ENCODE results near the gene CYP1A2. TPM values are rescaled to one million over a fixed set of nuclear protein-coding genes. Genes with fewer than 3 reads are reported as not detected.

CYP1A2 gene
- total and polyA plus RNA-seq, 9 of the 15 experiments (the other 6 are each of a cell fraction or from before 2014, with no cell fraction given) = not detected

- no peaks in the 10 kb centered on the region for H3K9me1 ChIP-seq (ENCODE audit: control insufficient read depth, insufficient read depth, low read length)
- 0 out of 5 replicates have a peak, but pooled peaks cover 0 to 2% of the 10 kb centered on the region in 2 experiments for H3K4me1 ChIP-seq (replicated peaks in 1 of 2; ENCODE audit: control insufficient read depth in 2 of 2, insufficient read depth in 2 of 2, low read length in 2 of 2)
- BruUV-seq (replicated peaks) = no TSS peak
- intact Hi-C loops (cut with micrococcal nuclease) (no loop called here), in situ Hi-C loops (cut with MboI) (no loop called here)
- H3K36me3 ChIP-seq (ENCODE audit: control insufficient read depth, insufficient read depth, low read length) = no peaks in the 10 kb centered on the region
- POLR2A ChIA-PET = no interaction called here
- no peaks in the 10 kb centered on the region for H4K20me1 ChIP-seq (replicated peaks; ENCODE audit: control insufficient read depth, insufficient read depth, low read length)
- H3K4me2 ChIP-seq (ENCODE audit: insufficient read depth, low read length) = no peak overlapping the region
- H3K27me3 ChIP-seq (ENCODE audit: control insufficient read depth in 2 of 2, insufficient read depth in 2 of 2, low read length in 2 of 2) = peaks cover 4 to 15% of the 10 kb centered on the region in 2 experiments
- H3K4me3 ChIP-seq = no peak overlapping the region
- FAIRE-seq (no peak), DNase-seq (ENCODE audit: extremely low read depth in 1 of 4, low spot score in 3 of 4) (no peak), ATAC-seq (no peak)
- CTCF ChIA-PET (ENCODE audit: low intra/inter-chr PET ratio) = no interaction called here
- H2AFZ ChIP-seq (ENCODE audit: low read depth, low read length) = no peak overlapping the region
- no peak overlapping the region for H3K9ac ChIP-seq (ENCODE audit: insufficient read depth in 1 of 2, low read depth in 2 of 2, low read length in 2 of 2)
- H3K9me3 ChIP-seq (replicated peaks; ENCODE audit: control insufficient read depth, insufficient read depth, low read depth, low read length) = no peaks in the 10 kb centered on the region
- no peaks in the 10 kb centered on the region for H3K79me2 ChIP-seq (ENCODE audit: control insufficient read depth, insufficient read depth, low read length)
- WGBS (ENCODE audit: insufficient coverage, low coverage, missing lambda C conversion rate) = 5% methylated on average over 3 of the region's 3 CpGs
- no peak overlapping the region for H3K27ac ChIP-seq (ENCODE audit: extremely low read depth, low read depth, low read length)
- TF ChIP-seq ZNF696 (CRISPR knock-in tag; conservative IDR thresholded peaks at IDR 0.05) (no peak), CREB3 (tag; conservative IDR thresholded peaks at IDR 0.05; ENCODE audit: low read depth) (no peak), ZBTB49 (CRISPR knock-in tag; IDR thresholded peaks at IDR 0.05; ENCODE audit: borderline replicate concordance) (no peak), ZNF347 (CRISPR knock-in tag; IDR thresholded peaks at IDR 0.05; ENCODE audit: low read depth) (no peak), ARID3A (IDR thresholded peaks at IDR 0.05; ENCODE audit: borderline replicate concordance, low read depth, low read length) (no peak), BCOR (IDR thresholded peaks at IDR 0.05) (no peak), ZNF785 (CRISPR knock-in tag; IDR thresholded peaks at IDR 0.05) (no peak), MCM5 (IDR thresholded peaks at IDR 0.05; ENCODE audit: low read depth) (no peak), U2AF2 (optimal IDR thresholded peaks at IDR 0.05; ENCODE audit: low read depth, low read length) (no peak), SMARCA4 (IDR thresholded peaks at IDR 0.05) (no peak)
These were observed 36.3 kb upstream of the CYP1A2 start for GRCh38 chr15:74712311-74712710.

All from K562 (cell line).